Neural cell (in vitro differentiated cells): ENCODE measurements around the gene RNF113A. TPM values are rescaled to one million over a fixed set of nuclear protein-coding genes. Genes with fewer than 3 reads are reported as not detected.

Experiments used
- polyA plus RNA-seq: library from polyadenylated mRNA; depleted of rRNA; stranded (reverse); fragments of >200 nt; gene quantifications from 2 replicates; pipeline ENCODE4 v1.2.3, GENCODE V29; 2014

The RNF113A gene
- polyA plus RNA-seq, 1 donor from 2014 or later: 27.2 TPM

Other genes with a start within 250 kb of the RNF113A start
- gene SEPTIN6, start 178.6 kb downstream of the RNF113A start, polyA plus RNA-seq: 153 and 155 TPM in 2 replicates
- 1.0 TPM in 1 of 2 replicates, not detected in the other for gene SOWAHD, start 113.1 kb downstream of the RNF113A start, polyA plus RNA-seq
- 2,693 and 3,126 TPM in 2 replicates for gene RPL39, start 80.1 kb downstream of the RNF113A start, polyA plus RNA-seq
- 20.2 and 24.8 TPM in 2 replicates for gene UPF3B, start 18.8 kb downstream of the RNF113A start, polyA plus RNA-seq
- 214 and 270 TPM in 2 replicates for gene NDUFA1, start 99 bp upstream of the RNF113A start, polyA plus RNA-seq
- gene AKAP14, start 24.2 kb upstream of the RNF113A start, polyA plus RNA-seq: 4.2 TPM in 1 of 2 replicates, not detected in the other
- 4.7 and 6.3 TPM in 2 replicates for gene NKAP, start 72.0 kb upstream of the RNF113A start, polyA plus RNA-seq
- gene RHOXF2B, start 206.0 kb upstream of the RNF113A start, polyA plus RNA-seq: not detected in 2 replicates
- 1.6 TPM in 2 replicates for gene RHOXF1, start 244.2 kb upstream of the RNF113A start, polyA plus RNA-seq